Stimulated activated naive CD8-positive, alpha-beta T cell treated with anti-CD3 and anti-CD28 coated beads, Interleukin-15, Interleukin-2, amounts not matched to agents 100 ng/mL and 50 ng/mL, for 24 hours (primary cell): Measurements from ENCODE around the gene ENDOV.
A peak's percentile ranks its signal among the peaks of the same experiment; 100 is the strongest.

Source experiments
- H3K27ac Mint-ChIP-seq: one replicate; pipeline ENCODE4 v1.8.0; 2021; ENCODE audit warnings: mild to moderate bottlenecking, mixed read lengths
- H3K27me3 Mint-ChIP-seq: one replicate; pipeline ENCODE4 v1.8.0; 2021; ENCODE audit warnings: mixed read lengths
- H3K36me3 Mint-ChIP-seq: one replicate; pipeline ENCODE4 v1.8.0; 2021; ENCODE audit warnings: low read depth, mixed read lengths
- H3K4me1 Mint-ChIP-seq: one replicate; pipeline ENCODE4 v1.8.0; 2021; ENCODE audit warnings: low read depth, mixed read lengths
- H3K4me3 Mint-ChIP-seq: one replicate; pipeline ENCODE4 v1.8.0; 2021; ENCODE audit warnings: mild to moderate bottlenecking, mixed read lengths
- H3K9me3 Mint-ChIP-seq: one replicate; pipeline ENCODE4 v1.8.0; 2021; ENCODE audit warnings: mixed read lengths

The ENDOV gene

DNA sequence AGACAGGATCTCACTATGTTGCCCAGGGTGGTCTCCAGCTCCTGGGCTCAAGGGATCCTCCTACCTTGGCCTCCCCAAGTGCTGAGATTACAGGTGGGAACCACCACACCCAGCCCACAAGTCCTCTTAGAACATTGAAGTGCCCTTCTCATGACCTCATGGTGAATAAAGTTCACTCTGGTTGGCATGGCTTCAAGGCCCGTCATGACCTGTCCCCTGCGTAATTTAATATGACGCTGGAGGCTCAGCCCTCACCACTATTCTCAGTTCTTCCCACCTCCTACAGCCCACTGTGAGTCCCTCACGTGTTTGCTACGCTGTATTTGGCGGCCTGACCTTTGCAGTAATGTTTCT, 1.9 kb downstream of the ENDOV start:
- Mint-ChIP-seq H3K4me3 (peak overlapping the region; percentile 87), H3K36me3 (peaks cover 12% of the 10 kb centered on the region), H3K4me1 (peaks cover 29% of the 10 kb centered on the region), H3K27me3 (peaks cover 21% of the 10 kb centered on the region), H3K27ac (peak overlapping the region; percentile 54), H3K9me3 (no peaks in the 10 kb centered on the region)

DNA sequence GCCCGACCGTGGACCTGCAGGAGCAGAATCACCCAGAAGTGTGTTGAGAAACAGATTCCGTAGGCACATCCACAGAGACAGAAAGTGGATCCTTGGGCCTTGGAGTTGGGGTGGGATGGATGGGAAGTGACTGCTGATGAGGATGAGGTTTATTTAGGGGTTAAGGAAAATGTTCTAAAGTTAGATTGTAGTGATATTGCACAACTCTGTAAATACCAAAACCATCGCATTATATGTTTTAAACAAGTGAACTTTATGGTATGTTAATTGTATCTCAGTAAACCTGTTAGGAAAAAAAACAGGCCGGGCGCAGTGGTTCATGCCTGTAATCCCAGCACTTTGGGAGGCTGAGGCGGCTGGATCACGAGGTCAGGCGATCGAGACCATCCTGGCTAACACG, 3.6 kb downstream of the ENDOV start:
- H3K27me3 Mint-ChIP-seq = peaks cover 6% of the 10 kb centered on the region
- H3K4me1 Mint-ChIP-seq = peaks cover 29% of the 10 kb centered on the region
- no peak overlapping the region for H3K27ac Mint-ChIP-seq
- no peak overlapping the region for H3K4me3 Mint-ChIP-seq
- H3K36me3 Mint-ChIP-seq = peaks cover 12% of the 10 kb centered on the region
- no peaks in the 10 kb centered on the region for H3K9me3 Mint-ChIP-seq

DNA sequence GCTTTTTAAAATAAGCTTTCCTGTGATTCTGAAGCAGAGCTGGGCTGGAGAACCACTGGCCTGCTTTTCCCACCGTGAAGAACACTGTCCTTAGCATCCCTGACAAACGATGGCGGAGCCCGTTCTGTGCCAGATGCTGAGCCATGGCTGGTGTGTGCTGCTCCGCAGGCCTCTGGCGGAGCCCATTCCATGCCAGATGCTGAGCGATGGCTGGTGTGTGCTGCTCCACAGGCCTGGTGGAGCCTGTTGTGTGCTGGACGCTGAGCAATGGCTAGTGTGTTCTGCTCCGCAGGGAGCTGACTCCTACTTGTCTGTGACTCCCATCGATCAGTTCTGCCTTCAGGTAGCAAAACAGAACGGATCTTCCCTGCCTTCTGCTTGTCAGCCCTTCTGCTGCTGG, 4.3 kb downstream of the ENDOV start:
- Mint-ChIP-seq H3K27me3 (peaks cover 1% of the 10 kb centered on the region), H3K36me3 (peaks cover 12% of the 10 kb centered on the region), H3K9me3 (no peaks in the 10 kb centered on the region), H3K4me3 (no peak overlapping the region), H3K27ac (no peak overlapping the region), H3K4me1 (peaks cover 31% of the 10 kb centered on the region)

DNA sequence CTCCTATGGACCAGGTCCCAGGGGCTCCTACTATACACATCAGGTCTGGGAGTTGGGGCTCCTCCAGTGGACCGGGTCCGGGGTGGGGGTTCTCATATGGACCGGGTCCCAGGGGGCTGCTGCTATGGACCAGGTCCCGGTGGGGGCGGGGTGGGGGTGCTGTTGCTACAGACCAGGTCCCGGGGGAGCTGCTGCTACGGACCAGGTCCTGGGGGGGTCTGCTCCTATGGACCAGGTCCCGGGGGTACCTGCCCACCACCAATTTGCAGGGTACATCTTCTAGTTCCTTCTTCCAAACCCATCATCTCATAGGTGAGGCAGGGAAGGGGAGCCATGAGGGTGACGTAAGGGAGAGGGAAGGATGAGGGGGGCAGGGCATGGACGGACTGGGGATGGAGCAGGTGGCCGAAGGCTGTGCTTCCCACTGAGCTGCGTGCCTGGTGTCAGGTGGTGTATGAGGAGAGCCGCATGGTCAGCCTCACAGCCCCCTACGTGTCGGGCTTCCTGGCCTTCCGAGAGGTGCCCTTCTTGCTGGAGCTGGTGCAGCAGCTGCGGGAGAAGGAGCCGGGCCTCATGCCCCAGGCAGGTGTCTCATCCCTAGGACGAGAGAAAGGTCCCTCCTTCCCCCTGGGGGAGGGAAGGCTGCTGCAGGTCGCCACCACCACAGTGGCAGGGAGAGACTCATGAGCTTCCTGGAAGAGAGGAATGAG, 6.6 kb downstream of the ENDOV start:
- H3K4me1 Mint-ChIP-seq = peaks cover 22% of the 10 kb centered on the region
- H3K27me3 Mint-ChIP-seq = no peaks in the 10 kb centered on the region
- H3K4me3 Mint-ChIP-seq = no peak overlapping the region
- no peaks in the 10 kb centered on the region for H3K9me3 Mint-ChIP-seq
- H3K36me3 Mint-ChIP-seq = peaks cover 12% of the 10 kb centered on the region
- no peak overlapping the region for H3K27ac Mint-ChIP-seq

DNA sequence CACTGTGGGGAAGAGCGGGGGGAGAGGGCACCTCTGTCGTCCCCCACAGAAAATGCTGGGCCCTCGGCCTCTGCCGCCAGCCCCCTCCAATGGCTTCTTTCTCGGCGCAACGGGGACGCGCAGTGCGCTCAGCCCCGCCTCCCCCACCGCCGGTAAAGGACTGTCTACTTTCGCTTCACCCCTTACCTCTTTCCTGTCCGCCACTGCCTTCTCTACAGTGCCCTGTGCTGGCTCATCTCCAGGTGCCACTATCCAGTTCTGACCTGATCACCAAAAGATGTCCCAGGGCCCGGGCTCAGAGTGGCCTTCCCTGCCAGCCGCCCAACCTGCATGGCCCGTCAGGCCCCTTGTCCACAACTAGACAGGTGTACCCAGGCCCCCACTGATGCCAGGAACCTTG, 7.3 kb downstream of the ENDOV start:
- Mint-ChIP-seq H3K27ac (no peak overlapping the region), H3K4me3 (no peak overlapping the region), H3K4me1 (peaks cover 23% of the 10 kb centered on the region), H3K9me3 (no peaks in the 10 kb centered on the region), H3K36me3 (peaks cover 12% of the 10 kb centered on the region), H3K27me3 (no peaks in the 10 kb centered on the region)

DNA sequence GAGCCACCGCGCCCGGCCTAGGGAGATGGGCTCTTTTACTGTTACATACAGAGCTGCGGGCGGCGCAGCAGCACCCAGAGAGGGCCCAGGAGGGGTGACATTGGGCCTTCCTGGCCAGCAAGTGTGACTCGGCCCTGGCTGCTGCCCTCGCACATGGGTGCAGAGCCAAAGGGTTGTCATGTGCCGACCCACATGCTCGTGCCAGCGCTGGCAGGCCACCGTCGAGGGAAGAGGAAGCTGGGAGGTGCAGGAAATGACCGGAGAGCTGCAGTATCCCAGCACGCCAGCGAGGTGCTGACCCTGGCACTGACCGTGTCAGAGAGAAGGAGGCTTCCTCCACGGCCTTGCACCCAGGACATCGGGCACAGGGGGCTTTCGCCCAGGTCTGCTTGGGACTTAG, 8.0 kb downstream of the ENDOV start:
- H3K9me3 Mint-ChIP-seq = no peaks in the 10 kb centered on the region
- H3K27me3 Mint-ChIP-seq = no peaks in the 10 kb centered on the region
- H3K4me3 Mint-ChIP-seq = no peak overlapping the region
- peaks cover 9% of the 10 kb centered on the region for H3K36me3 Mint-ChIP-seq
- H3K4me1 Mint-ChIP-seq = peaks cover 18% of the 10 kb centered on the region
- no peak overlapping the region for H3K27ac Mint-ChIP-seq

DNA sequence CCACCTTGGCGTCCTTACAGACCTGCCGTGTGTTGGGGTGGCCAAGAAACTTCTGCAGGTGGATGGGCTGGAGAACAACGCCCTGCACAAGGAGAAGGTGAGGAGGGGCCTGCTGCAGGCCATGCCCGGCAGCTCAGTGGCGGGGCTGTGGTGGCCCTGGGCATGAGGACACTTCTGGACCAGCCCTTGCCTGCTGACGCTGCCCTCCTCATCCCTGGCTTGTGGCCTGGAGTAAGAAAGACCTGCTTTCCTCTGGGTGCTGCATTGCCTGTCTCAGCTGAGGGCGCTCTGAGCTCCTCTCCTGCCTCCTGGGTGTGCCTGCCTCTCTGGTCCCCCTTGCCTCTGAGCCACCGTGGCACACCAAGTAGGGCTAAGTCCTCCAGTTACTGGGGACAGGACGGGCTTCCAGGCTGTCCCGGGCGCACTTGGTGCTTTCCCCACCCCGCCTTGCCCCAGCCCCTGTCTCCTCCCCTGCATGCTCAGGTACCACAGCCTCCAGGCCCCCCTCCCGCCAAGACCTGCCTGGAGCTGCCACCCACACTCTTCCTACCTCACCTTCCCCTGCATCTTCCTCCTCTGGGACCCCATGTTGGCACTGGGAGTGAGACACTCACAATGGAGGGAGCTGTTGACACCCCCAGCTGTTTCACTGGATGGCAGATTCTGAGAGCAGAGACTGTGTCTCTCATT, 8.7 kb downstream of the ENDOV start:
- H3K27me3 Mint-ChIP-seq = no peaks in the 10 kb centered on the region
- H3K27ac Mint-ChIP-seq = no peak overlapping the region
- peaks cover 18% of the 10 kb centered on the region for H3K4me1 Mint-ChIP-seq
- no peak overlapping the region for H3K4me3 Mint-ChIP-seq
- H3K36me3 Mint-ChIP-seq = peaks cover 7% of the 10 kb centered on the region
- no peaks in the 10 kb centered on the region for H3K9me3 Mint-ChIP-seq

DNA sequence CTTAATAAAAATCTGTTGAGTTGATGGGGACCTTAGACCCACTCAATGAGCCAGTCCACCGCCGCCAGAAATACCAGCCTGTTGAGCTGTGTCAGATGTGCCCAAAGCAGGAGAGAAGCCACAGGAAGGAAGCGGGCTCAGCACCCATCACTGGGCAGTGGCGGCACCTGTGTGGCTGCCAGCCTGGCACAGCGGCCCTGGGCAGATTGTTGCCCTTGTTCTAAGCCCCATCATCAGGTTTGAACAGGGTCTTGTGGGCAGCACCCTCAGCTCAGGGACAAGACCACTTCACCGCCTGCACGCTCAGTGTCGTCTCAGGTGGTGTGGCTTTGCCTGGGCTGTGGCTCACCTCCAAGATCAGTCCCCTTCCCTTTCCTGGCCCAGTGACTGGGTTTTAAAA, 9.3 kb downstream of the ENDOV start:
- Mint-ChIP-seq H3K36me3 (peaks cover 7% of the 10 kb centered on the region), H3K4me1 (peaks cover 18% of the 10 kb centered on the region), H3K4me3 (no peak overlapping the region), H3K27ac (no peak overlapping the region), H3K9me3 (no peaks in the 10 kb centered on the region), H3K27me3 (no peaks in the 10 kb centered on the region)

DNA sequence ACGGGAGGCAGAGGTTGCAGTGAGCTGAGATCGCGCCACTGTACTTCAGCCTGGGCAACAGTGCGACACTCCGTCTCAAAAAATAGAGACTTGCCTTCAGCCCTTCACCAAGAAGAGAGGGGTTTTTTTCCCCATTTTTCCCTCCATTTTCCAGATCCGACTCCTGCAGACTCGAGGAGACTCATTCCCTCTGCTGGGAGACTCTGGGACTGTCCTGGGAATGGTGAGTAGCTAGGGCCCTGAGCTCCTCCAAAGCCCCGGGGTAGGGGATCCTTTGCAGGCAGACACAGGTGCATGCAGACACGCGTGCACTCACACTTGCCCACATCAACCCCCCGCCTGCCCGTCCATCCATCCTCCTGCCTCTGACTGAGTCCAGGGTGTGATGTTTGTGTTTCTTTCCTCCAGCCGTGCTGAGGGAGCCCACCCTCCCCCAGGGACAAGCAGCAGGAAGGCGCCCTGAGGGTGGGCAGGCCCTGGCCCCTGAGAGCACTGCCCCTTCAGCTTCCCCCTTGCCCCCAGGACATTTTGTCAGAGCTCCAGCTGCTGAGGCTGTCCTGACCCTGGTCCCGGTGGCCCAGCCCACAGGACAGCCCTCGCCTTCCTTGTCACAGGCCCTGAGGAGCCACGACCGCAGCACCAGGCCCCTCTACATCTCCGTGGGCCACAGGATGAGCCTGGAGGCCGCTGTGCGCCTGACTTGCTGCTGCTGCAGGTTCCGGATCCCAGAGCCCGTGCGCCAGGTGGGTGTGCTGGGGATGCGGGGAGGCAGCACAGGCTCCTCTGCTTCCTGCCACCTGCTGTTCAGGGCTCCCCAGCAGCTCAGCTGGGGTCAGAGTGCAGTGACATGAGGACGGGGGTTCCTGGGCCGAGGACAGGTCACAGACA, 10.2 kb downstream of the ENDOV start:
- Mint-ChIP-seq H3K9me3 (no peaks in the 10 kb centered on the region), H3K27me3 (no peaks in the 10 kb centered on the region), H3K27ac (no peak overlapping the region), H3K36me3 (no peaks in the 10 kb centered on the region), H3K4me3 (no peak overlapping the region), H3K4me1 (peaks cover 18% of the 10 kb centered on the region)

DNA sequence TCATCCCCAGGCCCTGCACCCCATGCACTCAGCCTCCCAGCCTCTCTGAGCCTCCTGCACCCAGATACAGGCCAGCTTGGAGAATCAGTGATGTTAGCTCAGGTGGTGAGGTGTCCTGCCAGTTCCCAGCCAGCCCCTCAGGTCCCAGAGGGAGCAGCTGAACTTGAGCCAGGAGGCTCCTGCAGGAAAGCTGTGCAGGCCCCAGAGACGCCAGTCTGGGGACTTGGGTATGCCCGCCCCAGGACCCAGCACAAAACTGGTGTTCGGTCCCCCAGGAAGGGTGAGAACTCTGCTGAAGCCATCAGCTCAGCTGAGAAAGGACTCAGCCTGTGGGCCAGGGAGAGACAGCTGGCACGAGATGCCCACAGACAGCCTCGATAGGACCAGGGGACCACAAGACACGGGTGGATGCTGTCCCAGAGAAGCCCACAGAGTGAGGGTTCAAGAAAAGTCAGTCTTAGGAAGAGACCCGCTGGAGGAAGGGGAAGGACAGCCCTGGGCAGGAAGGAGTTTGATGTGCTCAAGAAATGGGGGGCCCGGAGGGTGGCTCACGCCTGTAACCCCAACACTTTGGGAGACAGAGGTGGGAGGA, 11.0 kb downstream of the ENDOV start:
- no peaks in the 10 kb centered on the region for H3K27me3 Mint-ChIP-seq
- no peaks in the 10 kb centered on the region for H3K9me3 Mint-ChIP-seq
- H3K4me3 Mint-ChIP-seq = no peak overlapping the region
- H3K4me1 Mint-ChIP-seq = peaks cover 18% of the 10 kb centered on the region
- H3K27ac Mint-ChIP-seq = no peak overlapping the region
- no peaks in the 10 kb centered on the region for H3K36me3 Mint-ChIP-seq

DNA sequence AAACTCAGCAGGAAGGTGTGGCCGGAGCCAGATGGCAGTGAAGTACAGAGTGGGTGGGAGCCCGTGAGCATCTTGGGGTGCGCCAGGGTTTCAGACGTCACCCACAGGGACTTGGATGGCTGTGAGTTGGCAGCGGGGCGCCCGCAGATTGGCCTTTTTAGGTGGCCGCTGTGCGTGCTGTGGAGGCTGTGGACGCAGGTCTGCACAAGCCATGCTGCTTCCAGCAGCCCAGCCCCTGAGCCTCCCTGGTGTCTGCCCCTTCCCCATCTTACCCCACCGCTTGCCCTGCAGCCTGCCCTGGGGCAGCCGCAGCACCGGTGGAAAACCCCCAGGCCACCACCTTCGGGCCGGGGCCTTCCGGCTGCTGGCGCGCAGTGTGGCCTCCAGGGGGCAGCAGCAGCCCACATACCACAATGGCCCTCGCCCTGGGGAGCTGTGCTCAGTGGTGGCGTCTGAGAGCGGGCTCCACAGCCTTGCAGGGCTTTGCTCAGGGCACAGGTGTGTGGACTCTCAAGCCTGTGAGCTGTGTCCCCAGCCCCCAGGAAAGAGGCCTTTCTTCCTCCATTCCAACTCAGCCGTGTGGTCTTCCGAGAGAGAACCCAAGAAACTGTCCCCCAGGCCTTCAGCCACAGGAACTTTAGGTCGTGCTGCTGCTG, 11.8 kb downstream of the ENDOV start:
- Mint-ChIP-seq H3K4me1 (peaks cover 18% of the 10 kb centered on the region), H3K27ac (no peak overlapping the region), H3K36me3 (no peaks in the 10 kb centered on the region), H3K27me3 (no peaks in the 10 kb centered on the region), H3K4me3 (no peak overlapping the region), H3K9me3 (no peaks in the 10 kb centered on the region)

DNA sequence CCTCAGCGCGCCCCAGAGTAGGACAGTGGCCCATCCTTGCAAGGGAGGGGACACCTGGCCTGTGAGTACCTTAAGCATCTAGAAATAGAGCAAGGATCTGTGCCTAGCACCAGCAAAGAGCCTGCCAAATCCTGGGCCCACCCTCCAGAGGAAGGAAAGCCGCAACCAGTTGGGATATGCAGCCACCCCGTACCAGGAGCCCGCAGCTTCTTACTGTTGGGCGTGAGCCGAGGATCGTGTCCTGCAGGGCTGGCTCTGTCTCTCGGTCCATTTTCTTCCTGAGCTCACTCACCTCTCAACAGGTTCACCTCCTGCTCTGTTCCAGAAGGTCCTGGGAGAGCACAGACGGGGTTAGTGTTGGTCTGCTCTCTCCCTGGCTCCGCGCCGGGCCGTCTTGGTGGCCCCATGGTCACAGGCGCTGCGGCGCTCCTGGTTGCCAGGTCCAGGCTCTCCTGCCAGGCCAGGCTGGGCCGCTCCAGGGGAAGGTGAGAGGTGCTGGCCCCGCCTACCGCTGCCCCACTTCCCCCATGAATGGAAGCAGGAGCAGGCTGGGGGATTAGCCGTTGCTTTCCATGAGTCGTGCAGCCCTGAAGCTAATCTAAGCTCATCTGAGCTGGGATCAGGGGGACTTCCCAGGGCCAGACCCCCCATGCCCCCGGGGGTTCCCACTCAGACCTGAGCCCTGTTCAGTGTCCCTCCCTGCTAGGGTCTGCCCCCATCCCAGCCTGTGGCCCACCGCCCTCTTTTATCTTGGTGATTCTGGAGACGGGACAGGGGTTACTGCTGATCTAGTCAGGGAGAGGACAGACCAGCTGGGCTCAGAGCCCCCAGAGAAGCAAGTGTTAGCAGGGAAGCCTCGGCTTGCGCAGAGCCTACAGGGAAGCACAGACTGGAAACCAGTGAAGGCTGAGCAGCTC, 12.7 kb downstream of the ENDOV start:
- no peaks in the 10 kb centered on the region for H3K9me3 Mint-ChIP-seq
- H3K27ac Mint-ChIP-seq = no peak overlapping the region
- H3K4me1 Mint-ChIP-seq = peaks cover 18% of the 10 kb centered on the region
- H3K27me3 Mint-ChIP-seq = no peaks in the 10 kb centered on the region
- H3K36me3 Mint-ChIP-seq = no peaks in the 10 kb centered on the region
- H3K4me3 Mint-ChIP-seq = no peak overlapping the region

DNA sequence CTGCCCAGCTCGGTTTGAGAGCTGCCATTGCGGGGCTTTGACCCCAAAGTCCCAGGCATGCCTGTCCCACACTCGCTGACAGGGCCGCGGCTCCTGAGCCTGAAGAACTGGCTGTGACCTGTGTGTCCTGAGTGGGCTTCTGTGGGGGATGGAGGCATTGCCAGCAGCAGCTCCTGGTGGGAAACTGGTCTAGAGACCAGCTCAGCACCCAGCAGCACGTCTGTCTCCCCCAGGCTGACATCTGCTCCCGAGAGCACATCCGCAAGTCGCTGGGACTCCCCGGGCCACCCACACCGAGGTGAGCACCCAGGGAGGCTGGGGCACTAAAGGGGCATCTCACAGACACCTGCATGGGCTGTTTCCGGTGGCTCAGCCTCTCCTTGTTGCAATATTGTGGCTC, 13.4 kb downstream of the ENDOV start:
- no peak overlapping the region for H3K4me3 Mint-ChIP-seq
- no peaks in the 10 kb centered on the region for H3K27me3 Mint-ChIP-seq
- H3K9me3 Mint-ChIP-seq = no peaks in the 10 kb centered on the region
- no peaks in the 10 kb centered on the region for H3K36me3 Mint-ChIP-seq
- H3K27ac Mint-ChIP-seq = no peak overlapping the region
- H3K4me1 Mint-ChIP-seq = peaks cover 18% of the 10 kb centered on the region

DNA sequence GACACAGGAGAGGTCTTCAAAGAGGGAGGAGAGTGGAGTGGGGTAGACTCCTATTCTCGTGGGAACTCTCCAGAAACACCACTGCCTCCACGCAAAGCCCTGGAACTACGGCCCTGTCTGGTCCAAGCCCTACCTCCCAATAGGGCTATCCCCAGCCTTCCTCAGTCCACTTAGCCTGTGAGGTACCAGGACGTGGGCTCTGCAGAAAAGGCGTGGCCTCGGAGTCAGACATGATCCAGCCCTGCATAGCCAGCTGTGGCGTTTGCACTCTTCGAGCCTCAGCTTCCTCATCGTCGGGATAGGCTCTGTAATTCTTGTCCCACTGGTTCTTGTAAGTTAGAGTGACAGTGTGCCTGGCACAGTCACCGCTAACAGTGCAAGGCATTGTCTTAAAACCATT, 13.8 kb downstream of the ENDOV start:
- no peaks in the 10 kb centered on the region for H3K9me3 Mint-ChIP-seq
- no peak overlapping the region for H3K4me3 Mint-ChIP-seq
- H3K4me1 Mint-ChIP-seq = peaks cover 18% of the 10 kb centered on the region
- no peak overlapping the region for H3K27ac Mint-ChIP-seq
- no peaks in the 10 kb centered on the region for H3K27me3 Mint-ChIP-seq
- H3K36me3 Mint-ChIP-seq = no peaks in the 10 kb centered on the region
